ENCODE measurements around the gene NLGN4Y. TPM values are rescaled to one million over a fixed set of nuclear protein-coding genes. Genes with fewer than 3 reads are reported as not detected.

The NLGN4Y gene
- total RNA-seq, 1 experiment from 2014 or later = not detected

GRCh38 chrY:14581294-14581693 lies 57.0 kb downstream of the NLGN4Y start:
- no peak overlapping the region for H3K27ac Mint-ChIP-seq
- Histone ChIP-seq H2BK5ac (ENCODE audit: insufficient read length, low read length) (no peak overlapping the region), H3K4me2 (ENCODE audit: insufficient read depth, insufficient read length, low read length) (no peak overlapping the region)

More at GRCh38 chrY:14581294-14581693, 57.0 kb downstream of the NLGN4Y start:
- H2BK12ac ChIP-seq (ENCODE audit: insufficient read length, low read depth, low read length) = no peak overlapping the region
- Mint-ChIP-seq H3K4me3 (no peak overlapping the region), H3K36me3 (ENCODE audit: insufficient read depth in 1 of 3, low read depth in 3 of 3) (no peaks in the 10 kb centered on the region), H3K4me1 (no peaks in the 10 kb centered on the region), H3K9me3 (no peaks in the 10 kb centered on the region), H3K27me3 (ENCODE audit: low read depth) (no peaks in the 10 kb centered on the region)
- TF ChIP-seq CTCF (conservative IDR thresholded peaks at IDR 0.05) = no peak
- WGBS (ENCODE audit: extremely low coverage, insufficient read length, low lambda C conversion rate) = no CpG with 5 or more reads among the region's 3 CpGs
- no peaks in the 10 kb centered on the region for H3K23me2 ChIP-seq (ENCODE audit: insufficient read length, low read depth, low read length, poor library complexity, severe bottlenecking)
- H4K20me1 ChIP-seq (ENCODE audit: control insufficient read depth, insufficient read depth, insufficient read length) = no peaks in the 10 kb centered on the region
- H3K4ac ChIP-seq (ENCODE audit: low read depth, low read length) = no peak overlapping the region
- no peak for DNase-seq
- H3K18ac ChIP-seq (ENCODE audit: insufficient read length, low read depth, low read length) = no peak overlapping the region
- no peak overlapping the region for H4K5ac ChIP-seq (ENCODE audit: insufficient read length, low read depth, low read length)
- no peak overlapping the region for H3K14ac ChIP-seq (ENCODE audit: insufficient read depth, low read length)
- H2BK120ac ChIP-seq (ENCODE audit: low read depth, low read length, poor library complexity, severe bottlenecking) = no peak overlapping the region
- no peak overlapping the region for H3K9ac ChIP-seq (ENCODE audit: extremely low read depth, insufficient read length, low read length)
- no peak overlapping the region for H2AK5ac ChIP-seq (ENCODE audit: insufficient read length, low read length)
- H2BK20ac ChIP-seq (ENCODE audit: low read depth, low read length, poor library complexity, severe bottlenecking) = no peak overlapping the region
- no peaks in the 10 kb centered on the region for H3K27me3 ChIP-seq (ENCODE audit: insufficient read depth, low read length)
- no peak overlapping the region for H2BK15ac ChIP-seq (ENCODE audit: low read depth, low read length)
- no peak overlapping the region for H3K27ac ChIP-seq (ENCODE audit: insufficient read length, low read depth, low read length)
- no peaks in the 10 kb centered on the region for H3K79me1 ChIP-seq (ENCODE audit: insufficient read depth, low read depth, low read length, poor library complexity, severe bottlenecking)
- no peak overlapping the region for H3T11ph ChIP-seq (ENCODE audit: low read length)
- H3K79me2 ChIP-seq (ENCODE audit: insufficient read depth, low read length) = no peaks in the 10 kb centered on the region
- no peak overlapping the region for H3K56ac ChIP-seq (ENCODE audit: insufficient read length, low read depth, low read length)
- H4K8ac ChIP-seq (replicated peaks; ENCODE audit: insufficient read length, low read depth, low read length) = no peak overlapping the region
- H3K9me3 ChIP-seq (ENCODE audit: control insufficient read depth, low read depth, low read length) = no peaks in the 10 kb centered on the region
- H3K23ac ChIP-seq (ENCODE audit: insufficient read length, low read depth, low read length) = no peak overlapping the region
- H3K4me1 ChIP-seq (ENCODE audit: insufficient read depth, low read length) = no peaks in the 10 kb centered on the region
- H2AFZ ChIP-seq (ENCODE audit: low read length) = no peak overlapping the region
- no peak overlapping the region for H4K91ac ChIP-seq (ENCODE audit: insufficient read length, low read depth, low read length)

Measured in H9 (cell line).